CD14-positive monocyte (primary cell): Measurements from ENCODE around the gene WWOX. TPM values are rescaled to one million over a fixed set of nuclear protein-coding genes. Genes with fewer than 3 reads are reported as not detected.

Experiments
- DNase-seq, 3 donors: peaks; one replicate each; pipeline ENCODE4 v3.0.0-alpha.2; 2011 to 2022
- H2AFZ ChIP-seq: 2 replicates; pipeline ENCODE4 v1.6.0; 2012; ENCODE audit warnings: mild to moderate bottlenecking, low read depth, low read length, inconsistent platforms; ENCODE audit not compliant: insufficient read depth, poor library complexity, severe bottlenecking
- H3K27ac ChIP-seq, 2 donors: 1 replicate in 1 of 2; 2 replicates in 1 of 2; pipeline ENCODE4 v1.5.1; 2012 to 2013; ENCODE audit warnings: low read length in 2 of 2, control low read depth in 1 of 2, inconsistent platforms in 1 of 2, low read depth in 1 of 2, mild to moderate bottlenecking in 1 of 2
- H3K27me3 ChIP-seq, 2 donors: one replicate each; pipeline versions ENCODE4 v1.6.0 to v1.6.1; 2011 to 2013; ENCODE audit warnings: low read length in 2 of 2; ENCODE audit not compliant: control insufficient read depth in 2 of 2, insufficient read depth in 2 of 2
- H3K36me3 ChIP-seq, 2 donors: replicated peaks in 1 of 2; 1 replicate in 1 of 2; 2 replicates in 1 of 2; pipeline versions ENCODE4 v1.5.1 to v1.6.1; 2012 to 2013; ENCODE audit warnings: low read length in 2 of 2, control low read depth in 1 of 2, inconsistent platforms in 1 of 2, mild to moderate bottlenecking in 1 of 2; ENCODE audit not compliant: insufficient read depth in 2 of 2, control insufficient read depth in 1 of 2
- H3K4me1 ChIP-seq, 2 donors: 1 replicate in 1 of 2; 2 replicates in 1 of 2; pipeline versions ENCODE4 v1.5.1 to v1.6.1; 2012 to 2013; ENCODE audit warnings: low read length in 2 of 2, control low read depth in 1 of 2, inconsistent platforms in 1 of 2, mild to moderate bottlenecking in 1 of 2, moderate library complexity in 1 of 2; ENCODE audit not compliant: insufficient read depth in 2 of 2, control insufficient read depth in 1 of 2
- H3K4me2 ChIP-seq: replicated peaks from 2 replicates; pipeline ENCODE3; 2012; ENCODE audit warnings: low read length, moderate library complexity, mild to moderate bottlenecking; ENCODE audit not compliant: poor library complexity, severe bottlenecking; ENCODE audit errors: extremely low read depth
- H3K4me3 ChIP-seq, 3 experiments: fragments of 200-600 bp in 1 of 3; sonication (generic) in 1 of 3; replicated peaks in 1 of 3; 1 replicate in 2 of 3; 2 replicates in 1 of 3; pipeline ENCODE4 v1.5.1; 2011 to 2013; ENCODE audit warnings: low read length in 3 of 3, mild to moderate bottlenecking in 3 of 3, control low read depth in 2 of 3, low read depth in 2 of 3, inconsistent platforms in 1 of 3, moderate library complexity in 1 of 3
- H3K79me2 ChIP-seq: 2 replicates; pipeline ENCODE4 v1.6.0; 2012; ENCODE audit warnings: mild to moderate bottlenecking, control low read depth, inconsistent platforms, low read length, moderate library complexity; ENCODE audit not compliant: insufficient read depth
- H3K9ac ChIP-seq: 2 replicates; pipeline ENCODE4 v1.6.0; 2017; ENCODE audit warnings: low read length, mild to moderate bottlenecking; ENCODE audit not compliant: insufficient read depth, poor library complexity, severe bottlenecking
- H3K9me3 ChIP-seq, 2 donors: replicated peaks in 1 of 2; 1 replicate in 1 of 2; 2 replicates in 1 of 2; pipeline versions ENCODE4 v1.5.1 to v1.6.1; 2012 to 2013; ENCODE audit warnings: low read length in 2 of 2, control low read depth in 1 of 2; ENCODE audit not compliant: control insufficient read depth in 1 of 2, insufficient read depth in 1 of 2
- H4K20me1 ChIP-seq: 2 replicates; pipeline ENCODE4 v1.6.0; 2012; ENCODE audit warnings: mild to moderate bottlenecking, low read length, control low read depth, moderate library complexity; ENCODE audit not compliant: insufficient read depth
- H3K27ac Mint-ChIP-seq, 7 donors: one replicate each; pipeline ENCODE4 v1.8.0; 2020; ENCODE audit warnings: mild to moderate bottlenecking in 7 of 7, mixed read lengths in 7 of 7, moderate library complexity in 6 of 7, inconsistent platforms in 2 of 7
- H3K27me3 Mint-ChIP-seq, 3 donors: one replicate each; pipeline ENCODE4 v1.8.0; 2021 to 2022; ENCODE audit warnings: low read depth in 3 of 3, mild to moderate bottlenecking in 3 of 3, mixed read lengths in 3 of 3, moderate library complexity in 3 of 3, inconsistent platforms in 1 of 3
- H3K36me3 Mint-ChIP-seq, 2 donors: one replicate each; pipeline ENCODE4 v1.8.0; 2020; ENCODE audit warnings: mixed read lengths in 2 of 2, inconsistent platforms in 1 of 2, mild to moderate bottlenecking in 1 of 2
- H3K4me1 Mint-ChIP-seq: one replicate; pipeline ENCODE4 v1.8.0; 2020; ENCODE audit warnings: mild to moderate bottlenecking, mixed read lengths
- H3K4me3 Mint-ChIP-seq, 2 donors: one replicate each; pipeline ENCODE4 v1.8.0; 2020; ENCODE audit warnings: mild to moderate bottlenecking in 2 of 2, mixed read lengths in 2 of 2, moderate library complexity in 1 of 2
- H3K9me3 Mint-ChIP-seq, 7 donors: one replicate each; pipeline ENCODE4 v1.8.0; 2020 to 2022; ENCODE audit warnings: mixed read lengths in 7 of 7, mild to moderate bottlenecking in 6 of 7, moderate library complexity in 6 of 7, inconsistent platforms in 2 of 7
- CTCF ChIP-seq: fragments of 200-600 bp; IDR thresholded peaks from one replicate; pipeline ENCODE4 v1.8.0; 2022; ENCODE audit warnings: antibody characterized with exemption, mild to moderate bottlenecking
- whole genome bisulfite sequencing: methylation state at CpG from one replicate; pipeline ENCODE4 v1.1.5; 2013; ENCODE audit warnings: missing lambda C conversion rate; ENCODE audit not compliant: insufficient coverage; 5-methylcytosine and 5-hydroxymethylcytosine counted together
- intact Hi-C, 2 donors: fragments of 100-400 bp; cut with micrococcal nuclease; formaldehyde crosslinking; loops; one replicate each; pipeline versions ENCODE4 v1.15.0 to v1.15.1; 2023
- polyA plus RNA-seq, 3 donors: library from polyadenylated mRNA; depleted of rRNA in 1 of 3; unstranded in 2 of 3; stranded (reverse) in 1 of 3; fragments of 300-500 nt in 2 of 3; fragments of >200 nt in 1 of 3; fragmentation: Illumina TruSeq in 2 of 3; gene quantifications; 1 replicate in 2 of 3; 2 replicates in 1 of 3; pipeline ENCODE4 v1.2.3, GENCODE V29; 2012 to 2021

The WWOX gene
- polyA plus RNA-seq, 3 donors = 4.0 to 7.0 (median 6.3) TPM

GRCh38 chr16:78448658-78449271 lies 349.3 kb downstream of the WWOX start:
- no peaks in the 10 kb centered on the region for H3K27me3 Mint-ChIP-seq
- H3K9ac ChIP-seq = no peak overlapping the region
- 82% methylated on average over 4 of the region's 6 CpGs for WGBS
- H3K27ac Mint-ChIP-seq = no peak overlapping the region
- no peaks in the 10 kb centered on the region for H3K9me3 ChIP-seq
- no peak overlapping the region for H3K4me3 Mint-ChIP-seq
- DNase-seq = no peak
- no peaks in the 10 kb centered on the region for H3K36me3 ChIP-seq
- H3K4me1 Mint-ChIP-seq = peaks cover 9% of the 10 kb centered on the region
- no peaks in the 10 kb centered on the region for H3K9me3 Mint-ChIP-seq
- no peaks in the 10 kb centered on the region for H3K36me3 Mint-ChIP-seq
- H2AFZ ChIP-seq = no peak overlapping the region
- H3K79me2 ChIP-seq = no peaks in the 10 kb centered on the region
- H3K27me3 ChIP-seq = no peaks in the 10 kb centered on the region
- H3K4me2 ChIP-seq = no peak overlapping the region
- H3K4me3 ChIP-seq = no peak overlapping the region
- no peak for TF ChIP-seq CTCF
- H3K27ac ChIP-seq = no peak overlapping the region
- intact Hi-C loops = no loop called here
- no peaks in the 10 kb centered on the region for H3K4me1 ChIP-seq
- H4K20me1 ChIP-seq = no peaks in the 10 kb centered on the region

- Histone ChIP-seq H3K4me1 (no peaks in the 10 kb centered on the region), H3K4me3 (no peak overlapping the region), H3K9ac (no peak overlapping the region), H4K20me1 (no peaks in the 10 kb centered on the region), H3K36me3 (no peaks in the 10 kb centered on the region), H3K9me3 (no peaks in the 10 kb centered on the region), H3K27ac (no peak overlapping the region), H2AFZ (no peak overlapping the region), H3K79me2 (no peaks in the 10 kb centered on the region), H3K4me2 (no peak overlapping the region), H3K27me3 (no peaks in the 10 kb centered on the region)
- peaks cover 9% of the 10 kb centered on the region for H3K4me1 Mint-ChIP-seq
- H3K4me3 Mint-ChIP-seq = no peak overlapping the region
- no peak overlapping the region for H3K27ac Mint-ChIP-seq
- peaks cover 0 to 2% (median 0%) of the 10 kb centered on the region in 3 donors for H3K27me3 Mint-ChIP-seq
- DNase-seq = no peak
- H3K36me3 Mint-ChIP-seq = no peaks in the 10 kb centered on the region
- peaks cover 0 to 2% (median 0%) of the 10 kb centered on the region in 7 donors for H3K9me3 Mint-ChIP-seq
- intact Hi-C loops = no loop called here
- TF ChIP-seq CTCF = no peak
- 100% methylated on average over 1 of the region's 2 CpGs for WGBS
Measured at GRCh38 chr16:78450255-78450654, 350.8 kb downstream of the WWOX start.
